Liver (tissue), 9 donors: ENCODE data around the gene DGCR8. TPM values are rescaled to one million over a fixed set of nuclear protein-coding genes. Genes with fewer than 3 reads are reported as not detected.

Source experiments
- DNase-seq: peaks from one replicate; pipeline ENCODE4 v3.0.0-alpha.2; 2017; ENCODE audit warnings: low spot score
- H3K27ac ChIP-seq, 2 donors: one replicate each; pipeline ENCODE4 v1.7.0; 2013; ENCODE audit warnings: inconsistent platforms in 2 of 2, low read length in 2 of 2, control low read depth in 1 of 2, low read depth in 1 of 2, mild to moderate bottlenecking in 1 of 2
- H3K27me3 ChIP-seq, 4 donors: one replicate each; pipeline versions ENCODE4 v1.6.1 to v1.7.0; 2013; ENCODE audit warnings: low read length in 3 of 4, inconsistent platforms in 1 of 4, mild to moderate bottlenecking in 1 of 4, moderate library complexity in 1 of 4; ENCODE audit not compliant: control insufficient read depth in 4 of 4, insufficient read depth in 4 of 4
- H3K36me3 ChIP-seq, 4 donors: one replicate each; pipeline versions ENCODE4 v1.6.1 to v1.7.0; 2013; ENCODE audit warnings: low read length in 3 of 4, mild to moderate bottlenecking in 3 of 4, low read depth in 1 of 4, moderate library complexity in 1 of 4; ENCODE audit not compliant: control insufficient read depth in 4 of 4, insufficient read depth in 3 of 4
- H3K4me1 ChIP-seq, 4 donors: one replicate each; pipeline versions ENCODE4 v1.6.1 to v1.7.0; 2013; ENCODE audit warnings: low read length in 3 of 4, mild to moderate bottlenecking in 3 of 4, moderate library complexity in 1 of 4; ENCODE audit not compliant: control insufficient read depth in 4 of 4, insufficient read depth in 4 of 4
- H3K4me3 ChIP-seq, 3 donors: one replicate each; pipeline versions ENCODE4 v1.6.1 to v1.7.0; 2013; ENCODE audit warnings: low read length in 3 of 3, control low read depth in 1 of 3, low read depth in 1 of 3, mild to moderate bottlenecking in 1 of 3
- H3K9ac ChIP-seq, 2 donors: one replicate each; pipeline ENCODE4 v1.7.0; 2013; ENCODE audit warnings: low read length in 2 of 2, mild to moderate bottlenecking in 2 of 2, moderate library complexity in 2 of 2, control low read depth in 1 of 2, low read depth in 1 of 2
- H3K9me3 ChIP-seq, 4 donors: one replicate each; pipeline versions ENCODE4 v1.6.1 to v1.7.0; 2013; ENCODE audit warnings: low read length in 3 of 4; ENCODE audit not compliant: control insufficient read depth in 4 of 4
- EGR1 ChIP-seq, 2 donors: IDR thresholded peaks; 2 replicates each; pipeline ENCODE4 v1.6.1; 2016 to 2018; ENCODE audit warnings: antibody characterized with exemption in 2 of 2, low read depth in 2 of 2
- FOXA1 ChIP-seq: IDR thresholded peaks from 2 replicates; pipeline ENCODE4 v1.6.1; 2016; ENCODE audit warnings: antibody characterized with exemption
- FOXA2 ChIP-seq: IDR thresholded peaks from 2 replicates; pipeline ENCODE4 v1.6.1; 2016; ENCODE audit warnings: antibody characterized with exemption
- HNF4A ChIP-seq, 2 donors: conservative IDR thresholded peaks; 2 replicates each; pipeline ENCODE4 v1.6.1; 2016; ENCODE audit warnings: antibody characterized with exemption in 2 of 2, mild to moderate bottlenecking in 2 of 2
- HNF4G ChIP-seq: IDR thresholded peaks from 2 replicates; pipeline ENCODE4 v1.6.1; 2016; ENCODE audit warnings: antibody characterized with exemption
- JUND ChIP-seq, 2 donors: IDR thresholded peaks; 2 replicates each; pipeline ENCODE4 v1.6.1; 2016; ENCODE audit warnings: antibody characterized with exemption in 2 of 2
- NR2F2 ChIP-seq: IDR thresholded peaks from 2 replicates; pipeline ENCODE4 v1.6.1; 2016; ENCODE audit warnings: antibody characterized with exemption
- RAD21 ChIP-seq, 2 donors: IDR thresholded peaks; 2 replicates each; pipeline ENCODE4 v1.6.1; 2016; ENCODE audit warnings: antibody characterized with exemption in 2 of 2, mild to moderate bottlenecking in 2 of 2
- REST ChIP-seq: IDR thresholded peaks from 2 replicates; pipeline ENCODE4 v1.6.1; 2016; ENCODE audit warnings: antibody characterized with exemption, mild to moderate bottlenecking
- RXRA ChIP-seq, 2 donors: IDR thresholded peaks; 2 replicates each; pipeline ENCODE4 v1.6.1; 2017 to 2018; ENCODE audit warnings: antibody characterized with exemption in 2 of 2, mild to moderate bottlenecking in 1 of 2
- SP1 ChIP-seq: IDR thresholded peaks from 2 replicates; pipeline ENCODE4 v1.6.1; 2018; ENCODE audit warnings: antibody characterized with exemption, mild to moderate bottlenecking
- TAF1 ChIP-seq: conservative IDR thresholded peaks from 2 replicates; pipeline ENCODE4 v1.6.1; 2016; ENCODE audit warnings: antibody characterized with exemption, mild to moderate bottlenecking
- YY1 ChIP-seq: IDR thresholded peaks from 2 replicates; pipeline ENCODE4 v1.6.1; 2016; ENCODE audit warnings: antibody characterized with exemption, mild to moderate bottlenecking
- ZBTB33 ChIP-seq: IDR thresholded peaks from 2 replicates; pipeline ENCODE4 v1.6.1; 2016; ENCODE audit warnings: antibody characterized with exemption
- WGBS: extraction: QIAGEN DNeasy Blood & Tissue Kit; methylation state at CpG from one replicate; pipeline ENCODE4 v1.1.7; 2013; 5-methylcytosine and 5-hydroxymethylcytosine counted together
- polyA plus RNA-seq, 2 donors: library from polyadenylated mRNA; stranded (reverse) in 1 of 2; unstranded in 1 of 2; fragments of 200-250 nt in 1 of 2; fragments of >200 nt in 1 of 2; fragmentation: Nextera tagmentation in 1 of 2; extraction: Ambion mirVana in 1 of 2; gene quantifications; one replicate each; pipeline versions ENCODE4 v1.2.1 to v1.2.3, GENCODE V29; 2013 to 2015
- total RNA-seq, 2 donors: library from RNA; depleted of rRNA; stranded (reverse); fragments of >200 nt; gene quantifications; one replicate each; pipeline ENCODE4 v1.2.3, GENCODE V29; 2014
- TF ChIP-seq, protein P1 (sequence below): IDR thresholded peaks from 2 replicates; pipeline ENCODE4 v1.6.1; 2016; ENCODE audit warnings: antibody characterized with exemption
- TF ChIP-seq, protein P2 (sequence below): IDR thresholded peaks from 2 replicates; pipeline ENCODE4 v1.6.1; 2016; ENCODE audit warnings: antibody characterized with exemption
- donor health status: healthy.
- donor health status: healthy.
- donor health status: healthy.
- donor health status: healthy.
- donor health status: healthy.

DGCR8 gene
- total and polyA plus RNA-seq, 4 donors = 7.9 to 27.1 (median 15.8) TPM

DNA sequence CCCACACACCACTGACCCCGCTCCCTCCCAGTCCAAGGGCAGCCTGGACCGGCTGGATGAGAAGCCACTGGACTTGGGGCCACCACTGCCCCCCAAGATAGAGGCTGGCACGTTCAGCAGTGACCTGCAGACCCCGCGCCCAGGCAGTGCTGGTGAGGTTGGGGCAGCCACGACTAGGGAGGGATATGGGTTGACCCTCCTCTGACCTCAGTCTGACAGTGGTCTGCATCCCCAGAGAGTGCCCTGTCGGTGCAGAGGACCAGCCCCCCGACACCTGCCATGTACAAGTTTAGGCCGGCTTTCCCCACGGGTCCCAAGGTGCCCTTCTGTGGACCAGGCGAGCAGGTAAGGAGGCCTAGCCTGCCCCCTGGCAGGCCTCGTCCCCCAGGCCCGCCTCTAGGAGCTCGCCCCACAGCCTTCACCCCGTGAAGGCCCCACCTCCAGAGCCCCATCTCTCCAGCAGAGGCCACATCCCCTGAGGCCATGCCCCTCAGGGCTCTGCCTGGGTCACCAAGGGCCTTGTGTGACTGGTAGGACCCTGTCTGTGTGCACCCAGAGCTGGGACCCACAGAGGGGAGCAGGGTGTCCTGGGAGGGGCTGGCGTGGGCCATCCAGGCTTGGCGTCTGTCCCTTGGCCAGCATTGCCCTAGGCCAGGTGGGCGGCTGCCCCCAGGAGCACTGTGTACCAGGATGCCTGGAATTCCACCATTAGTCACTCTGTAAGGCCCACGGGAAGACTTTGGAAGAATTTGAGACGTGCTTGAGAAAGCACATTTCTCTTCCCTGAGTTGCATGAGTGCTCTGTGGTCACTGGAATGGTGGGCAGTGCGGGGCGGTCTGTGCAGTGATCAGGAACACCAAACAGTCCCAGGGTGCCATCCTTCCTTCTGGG lies 61.4 kb downstream of the DGCR8 start:
- no peaks in the 10 kb centered on the region for H3K27me3 ChIP-seq
- TF ChIP-seq HNF4G (no peak), NR2F2 (no peak), JUND (IDR thresholded peaks at IDR 0.05) (no peak), REST (no peak)
- H3K27ac ChIP-seq = no peak overlapping the region
- no peaks in the 10 kb centered on the region for H3K9me3 ChIP-seq
- WGBS = 93% methylated on average over 22 of the region's 22 CpGs
- H3K4me1 ChIP-seq = peaks cover 0 to 2% (median under 1%) of the 10 kb centered on the region in 4 donors
- no peak overlapping the region for H3K4me3 ChIP-seq
- H3K9ac ChIP-seq = no peak overlapping the region
- peaks cover 0 to 15% (median 0%) of the 10 kb centered on the region in 4 donors for H3K36me3 ChIP-seq
- DNase-seq = no peak

DNA sequence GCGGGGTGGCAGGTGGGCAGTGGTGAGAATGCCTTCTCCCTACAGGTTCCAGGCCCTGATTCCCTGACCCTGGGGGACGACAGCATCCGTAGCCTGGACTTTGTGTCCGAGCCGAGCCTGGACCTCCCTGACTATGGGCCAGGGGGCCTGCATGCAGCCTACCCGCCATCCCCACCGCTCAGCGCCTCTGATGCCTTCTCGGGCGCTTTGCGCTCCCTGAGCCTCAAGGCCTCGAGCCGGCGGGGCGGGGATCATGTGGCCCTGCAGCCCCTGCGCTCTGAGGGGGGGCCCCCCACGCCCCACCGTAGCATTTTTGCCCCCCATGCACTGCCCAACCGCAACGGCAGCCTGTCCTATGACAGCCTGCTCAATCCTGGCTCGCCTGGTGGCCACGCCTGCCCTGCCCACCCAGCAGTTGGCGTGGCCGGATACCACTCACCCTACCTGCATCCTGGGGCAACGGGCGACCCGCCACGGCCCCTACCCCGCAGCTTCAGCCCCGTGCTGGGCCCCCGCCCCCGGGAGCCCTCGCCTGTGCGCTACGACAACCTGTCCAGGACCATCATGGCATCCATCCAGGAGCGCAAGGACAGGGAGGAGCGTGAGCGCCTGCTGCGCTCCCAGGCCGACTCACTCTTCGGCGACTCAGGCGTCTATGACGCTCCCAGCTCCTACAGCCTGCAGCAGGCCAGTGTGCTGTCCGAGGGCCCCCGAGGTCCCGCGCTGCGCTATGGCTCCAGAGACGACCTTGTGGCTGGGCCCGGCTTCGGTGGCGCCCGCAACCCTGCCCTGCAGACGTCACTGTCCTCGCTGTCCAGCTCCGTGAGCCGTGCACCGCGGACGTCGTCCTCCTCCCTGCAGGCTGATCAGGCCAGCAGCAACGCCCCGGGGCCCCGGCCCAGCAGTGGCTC lies 62.9 kb downstream of the DGCR8 start:
- Histone ChIP-seq H3K36me3 (peaks cover 0 to 15% (median 0%) of the 10 kb centered on the region in 4 donors), H3K27ac (no peak overlapping the region), H3K4me1 (no peaks in the 10 kb centered on the region), H3K9me3 (no peaks in the 10 kb centered on the region), H3K4me3 (no peak overlapping the region), H3K27me3 (no peaks in the 10 kb centered on the region), H3K9ac (no peak overlapping the region)
- TF ChIP-seq FOXA2 = no peak
- TF ChIP-seq JUND (IDR thresholded peaks at IDR 0.05) = no peak
- no peak for TF ChIP-seq EGR1 (IDR thresholded peaks at IDR 0.05; ENCODE audit: low read depth in 2 of 2)
- no peak for TF ChIP-seq FOXA1
- TF ChIP-seq, protein P1, sequence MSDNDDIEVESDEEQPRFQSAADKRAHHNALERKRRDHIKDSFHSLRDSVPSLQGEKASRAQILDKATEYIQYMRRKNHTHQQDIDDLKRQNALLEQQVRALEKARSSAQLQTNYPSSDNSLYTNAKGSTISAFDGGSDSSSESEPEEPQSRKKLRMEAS = no peak
- no peak for TF ChIP-seq RXRA (IDR thresholded peaks at IDR 0.05)
- TF ChIP-seq YY1 = no peak
- TF ChIP-seq RAD21 (IDR thresholded peaks at IDR 0.05) = no peak
- no peak for TF ChIP-seq TAF1
- TF ChIP-seq NR2F2 = no peak
- no peak for TF ChIP-seq SP1
- TF ChIP-seq HNF4A (conservative IDR thresholded peaks at IDR 0.05) = no peak
- TF ChIP-seq REST = no peak
- no peak for TF ChIP-seq ZBTB33
- TF ChIP-seq HNF4G = no peak
- TF ChIP-seq, protein P2, sequence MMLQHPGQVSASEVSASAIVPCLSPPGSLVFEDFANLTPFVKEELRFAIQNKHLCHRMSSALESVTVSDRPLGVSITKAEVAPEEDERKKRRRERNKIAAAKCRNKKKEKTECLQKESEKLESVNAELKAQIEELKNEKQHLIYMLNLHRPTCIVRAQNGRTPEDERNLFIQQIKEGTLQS = no peak
- no peak for DNase-seq
- WGBS = 95% methylated on average over 65 of the region's 65 CpGs
